Suppressor macrophage (primary cell): ENCODE data around the gene CCDC78.

Source experiments
- DNase-seq, 4 experiments: peaks; one replicate each; pipeline ENCODE4 v3.0.0-alpha.2; 2020 to 2022

The CCDC78 gene

DNA sequence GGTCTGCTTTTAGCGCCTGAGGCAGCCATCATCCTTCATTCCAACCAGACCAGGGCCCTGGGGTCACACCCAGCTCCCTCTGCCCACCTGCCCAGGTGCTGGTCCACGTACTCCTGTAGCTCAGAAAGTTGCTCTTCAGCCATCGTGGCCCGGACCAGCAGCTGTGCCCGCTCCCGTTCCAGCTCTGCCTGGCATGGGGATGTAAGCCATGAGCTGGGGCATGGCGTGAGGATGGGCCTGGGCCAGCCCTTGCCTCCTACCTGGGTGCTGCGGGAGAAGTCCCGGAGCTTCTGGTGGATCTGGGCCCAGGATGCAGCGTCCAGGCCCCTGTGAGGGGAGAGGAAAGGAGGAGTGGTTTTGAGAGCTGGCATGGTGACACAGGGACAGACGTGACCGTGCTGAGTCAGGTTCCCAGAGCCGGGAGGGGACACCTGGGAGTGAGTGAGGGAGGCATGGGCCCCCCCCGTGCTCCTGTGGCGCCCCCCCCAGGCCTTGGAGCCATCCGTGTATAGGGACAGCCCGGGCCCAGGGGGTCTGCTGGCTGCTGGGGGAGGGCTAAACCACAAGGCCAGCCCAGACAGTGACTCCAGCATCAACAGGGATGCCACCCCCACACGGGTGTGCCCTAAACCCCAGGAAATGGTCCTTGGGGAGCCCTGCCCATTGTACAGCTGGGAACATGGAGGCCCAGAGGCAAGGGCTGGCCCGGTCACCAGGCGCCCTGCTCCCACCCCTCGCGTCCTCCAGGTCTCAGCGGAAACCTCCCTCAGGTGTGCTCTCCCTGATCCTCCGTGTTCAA is 3.2 kb downstream of the CCDC78 start:
- no peak for DNase-seq

DNA sequence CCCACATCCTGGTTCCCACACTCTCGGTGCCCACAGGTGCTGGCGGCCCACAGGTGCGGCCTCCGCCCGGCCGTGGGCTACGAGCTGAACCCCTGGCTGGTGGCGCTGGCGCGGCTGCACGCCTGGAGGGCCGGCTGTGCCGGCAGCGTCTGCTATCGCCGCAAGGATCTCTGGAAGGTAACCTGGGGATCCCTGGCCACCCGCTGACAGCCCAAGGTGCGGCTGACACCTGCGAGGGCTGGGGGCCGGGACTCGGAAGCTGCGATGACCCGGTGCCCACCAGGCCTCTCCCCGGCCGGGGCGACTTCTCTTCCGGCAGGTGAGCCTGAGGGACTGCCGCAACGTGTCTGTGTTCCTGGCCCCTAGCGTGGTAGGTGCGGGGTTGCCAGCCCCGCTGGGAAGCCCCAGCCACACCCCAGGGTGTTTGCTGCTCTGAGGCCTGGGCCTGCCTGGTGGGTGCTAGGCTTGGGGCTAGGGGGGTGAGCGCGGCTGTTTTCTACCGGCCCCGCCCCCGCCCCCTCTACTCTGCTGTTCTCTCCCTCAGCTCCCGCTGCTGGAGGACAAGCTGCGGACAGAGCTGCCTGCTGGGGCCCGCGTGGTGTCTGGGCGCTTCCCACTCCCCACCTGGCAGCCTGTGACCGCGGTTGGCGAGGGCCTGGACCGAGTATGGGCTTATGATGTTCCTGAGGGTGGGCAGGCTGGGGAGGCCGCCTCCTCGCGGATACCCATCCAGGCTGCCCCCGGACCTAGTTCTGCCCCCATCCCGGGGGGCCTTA is 4.3 kb downstream of the CCDC78 start:
- DNase-seq: no peak

DNA sequence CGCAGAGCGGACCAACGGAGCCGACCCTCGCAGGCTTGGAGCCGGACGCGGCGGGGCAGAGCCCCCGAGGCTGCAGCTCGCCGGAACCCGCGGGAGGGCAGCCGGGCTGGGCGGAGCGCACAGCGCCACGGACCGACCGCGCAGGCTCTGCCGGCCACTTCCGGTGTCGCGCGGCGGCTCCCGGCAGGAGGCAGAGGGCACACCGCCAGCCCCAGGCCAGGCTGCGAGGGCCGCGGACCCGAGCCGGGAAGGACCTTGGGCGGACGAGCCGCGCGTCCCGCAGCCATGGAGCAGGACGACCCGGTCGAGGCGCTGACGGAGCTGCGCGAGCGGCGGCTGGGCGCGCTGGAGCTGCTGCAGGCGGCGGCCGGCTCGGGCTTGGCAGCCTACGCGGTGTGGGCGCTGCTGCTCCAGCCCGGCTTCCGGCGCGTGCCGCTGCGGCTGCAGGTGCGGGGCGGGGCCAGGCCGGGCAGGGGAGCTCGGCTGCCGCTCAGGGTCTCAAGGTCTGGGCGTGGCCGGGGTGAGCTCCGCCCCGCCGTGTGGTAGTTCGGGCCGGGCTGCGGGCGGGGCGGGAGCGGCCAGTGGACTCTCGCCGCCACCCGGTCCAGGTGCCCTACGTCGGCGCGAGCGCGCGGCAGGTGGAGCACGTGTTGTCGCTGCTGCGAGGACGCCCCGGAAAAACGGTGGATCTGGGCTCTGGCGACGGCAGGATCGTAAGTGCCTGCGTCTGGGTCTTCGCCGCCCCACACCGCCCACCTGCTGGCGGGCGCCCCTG is 5.1 kb downstream of the CCDC78 start, which contains the start of gene ANTKMT:
Gene ANTKMT (plus strand): TSS at position 157 of the 775 bp plus-strand sequence. CDS start 129 bp downstream, at position 286.
- DNase-seq: peak; percentile 75 to 92 (median 84)

DNA sequence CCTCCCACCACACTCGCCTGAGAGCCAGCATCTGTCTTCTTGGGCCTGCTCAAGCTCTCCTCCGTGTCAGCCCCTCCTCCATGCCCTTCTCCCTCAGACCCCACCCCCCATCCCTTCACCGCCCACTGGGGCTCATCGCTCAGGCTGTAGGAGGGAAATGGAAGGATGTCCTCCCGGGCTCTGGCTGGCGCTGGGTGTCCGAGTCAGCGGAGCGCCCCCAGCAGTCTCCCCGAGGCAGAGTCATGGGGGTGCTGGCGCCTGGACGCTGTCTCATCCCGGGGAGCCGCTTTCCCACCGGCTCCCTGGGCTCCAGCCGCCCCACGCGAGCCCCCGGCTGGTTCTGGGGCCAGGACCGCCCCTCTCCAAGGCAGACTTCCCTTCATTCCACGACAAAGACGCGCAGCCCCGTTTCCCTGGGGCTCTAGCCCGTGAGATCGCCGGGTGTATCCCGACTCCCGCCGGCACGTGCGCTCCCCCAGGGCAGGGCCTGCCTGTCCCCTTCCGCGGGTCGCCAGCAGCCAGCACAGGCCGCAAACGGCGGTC is 5.7 kb downstream of the CCDC78 start:
- DNase-seq: peak; percentile 46 to 75 (median 60)

DNA sequence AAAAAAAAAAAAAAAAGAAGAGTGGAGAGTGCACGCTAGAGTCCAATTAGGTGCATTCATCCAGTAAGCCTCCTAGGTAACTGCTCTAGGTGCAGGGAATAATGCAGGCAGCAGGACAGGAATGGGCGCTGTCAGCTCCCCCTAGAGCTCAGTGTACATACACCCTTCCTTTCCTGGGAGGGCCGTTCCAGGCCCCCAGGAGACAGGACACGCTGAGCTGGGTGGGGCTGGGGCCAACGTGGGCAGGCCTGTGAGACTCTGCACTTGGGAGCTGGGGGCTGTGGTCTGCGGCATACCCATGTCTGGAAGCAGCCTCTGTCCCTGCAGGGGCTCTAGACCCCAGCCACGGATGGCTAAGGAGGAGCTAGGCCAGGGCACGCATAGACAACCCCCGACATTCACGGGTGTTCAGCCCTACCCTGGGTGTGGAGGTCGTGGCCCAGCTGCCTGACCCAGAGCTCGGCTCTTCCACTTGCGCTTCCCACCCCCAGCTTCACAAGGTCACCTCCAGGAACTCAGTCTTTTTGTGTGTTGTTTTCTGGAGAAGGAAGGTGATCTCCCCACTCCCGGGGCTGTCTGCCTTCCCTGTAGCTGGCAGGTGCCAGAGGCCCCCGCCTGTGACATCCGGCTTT is 6.3 kb downstream of the CCDC78 start:
- DNase-seq: no peak

DNA sequence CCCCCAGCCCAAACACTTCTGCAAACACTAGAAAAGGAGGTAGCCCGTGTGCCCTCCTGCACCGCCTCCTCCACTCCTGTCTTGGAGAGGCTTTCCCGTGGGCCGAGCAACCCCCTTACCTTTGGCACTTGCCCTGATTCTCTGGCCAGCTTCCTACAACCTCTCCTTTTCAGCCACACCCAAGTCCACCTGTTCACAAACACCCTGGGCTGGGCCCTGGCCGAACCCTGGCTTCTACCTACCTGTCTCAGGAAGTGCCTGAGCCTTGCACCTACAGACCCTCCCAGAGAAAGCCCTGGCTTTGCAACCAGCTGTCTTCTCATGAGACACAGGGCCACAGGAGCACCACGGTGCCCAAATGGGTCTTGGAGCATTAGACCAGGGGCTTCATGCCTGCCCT is 7.3 kb downstream of the CCDC78 start:
- DNase-seq: no peak

GRCh38 chr16:718389-718788 is 7.9 kb downstream of the CCDC78 start:
- DNase-seq: no peak

DNA sequence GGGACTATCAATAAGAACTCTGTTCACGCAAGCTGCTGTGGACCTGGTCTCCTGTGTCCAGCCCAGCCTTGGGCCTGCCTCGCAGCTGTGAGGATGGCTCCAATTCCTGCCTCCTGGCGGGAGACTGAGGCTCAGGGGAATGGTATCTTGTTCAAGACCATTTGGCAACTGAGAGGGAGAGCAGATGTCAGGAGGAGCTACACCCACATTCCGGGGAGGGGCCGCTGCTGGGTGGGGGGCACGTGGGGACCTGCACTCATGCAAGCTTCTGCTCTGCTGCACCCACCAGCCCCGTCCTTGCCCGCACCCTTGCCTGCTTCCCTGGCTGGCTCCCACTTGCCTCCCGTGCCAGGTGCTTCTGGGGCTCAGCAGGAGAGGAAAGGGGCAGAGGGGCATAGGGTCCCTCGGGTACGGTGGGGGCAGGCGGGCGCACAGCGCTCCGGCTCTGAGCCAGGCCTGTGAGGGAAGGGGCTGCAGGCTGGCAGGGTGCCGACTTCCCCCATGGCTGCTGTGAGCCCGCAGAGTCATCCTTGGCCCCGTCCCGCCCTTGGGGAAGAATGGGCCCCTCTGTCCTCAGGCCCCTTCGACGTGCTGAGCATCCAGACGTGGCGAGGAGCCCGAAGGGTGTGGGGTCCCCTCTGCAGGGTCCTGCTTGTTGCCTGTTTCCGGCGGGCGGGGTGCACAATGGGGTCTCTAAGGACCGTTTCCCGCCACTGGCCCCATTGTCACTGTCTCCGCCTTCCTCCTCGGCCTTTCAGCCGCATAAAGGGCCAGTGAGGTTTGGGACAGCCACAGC is 8.6 kb downstream of the CCDC78 start:
- DNase-seq: no peak

GRCh38 chr16:716768-717325 is 9.4 kb downstream of the CCDC78 start:
- DNase-seq: no peak

- DNase-seq: no peak
Measured at GRCh38 chr16:716200-716568, 10.1 kb downstream of the CCDC78 start.

DNA sequence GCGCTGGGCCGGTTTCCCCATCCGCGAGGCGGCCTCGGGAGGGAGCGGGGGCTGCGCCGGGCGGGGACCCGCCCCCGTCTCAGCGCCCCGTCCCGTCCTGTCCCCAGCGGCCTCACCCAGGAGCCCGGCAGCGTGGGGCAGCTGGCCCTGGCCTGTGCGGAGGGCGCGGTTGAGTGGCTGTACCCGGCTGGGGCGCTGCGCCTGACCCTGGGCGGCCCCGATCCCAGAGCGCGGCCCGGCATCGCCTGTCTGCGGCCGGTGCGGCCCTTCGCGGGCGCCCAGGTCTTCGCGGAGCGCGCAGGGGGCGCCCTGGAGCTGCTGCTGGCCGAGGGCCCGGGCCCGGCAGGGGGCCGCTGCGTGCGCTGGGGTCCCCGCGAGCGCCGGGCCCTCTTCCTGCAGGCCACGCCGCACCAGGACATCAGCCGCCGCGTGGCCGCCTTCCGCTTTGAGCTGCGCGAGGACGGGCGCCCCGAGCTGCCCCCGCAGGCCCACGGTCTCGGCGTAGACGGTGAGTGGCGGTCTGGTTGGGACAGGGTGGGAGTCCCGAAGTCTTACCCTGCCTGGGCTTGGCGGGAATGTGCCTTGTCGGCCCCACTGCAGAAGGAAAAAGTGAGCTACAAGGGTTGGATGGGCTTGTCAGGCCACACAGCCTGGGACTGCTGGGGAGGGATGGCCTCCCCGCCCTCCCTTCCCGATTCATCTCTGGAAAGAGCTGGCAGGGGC is 10.6 kb downstream of the CCDC78 start:
- peak in 3 of 4 experiments; percentile 11 to 57 (median 36) for DNase-seq

GRCh38 chr16:714558-715476 is 11.4 kb downstream of the CCDC78 start, which contains the start of gene METRN:
Gene METRN, plus strand, starts transcription at chr16:715118. Its CDS starts 172 bp downstream, at chr16:715290.
- peak; percentile 88 to 97 (median 93) for DNase-seq

DNA sequence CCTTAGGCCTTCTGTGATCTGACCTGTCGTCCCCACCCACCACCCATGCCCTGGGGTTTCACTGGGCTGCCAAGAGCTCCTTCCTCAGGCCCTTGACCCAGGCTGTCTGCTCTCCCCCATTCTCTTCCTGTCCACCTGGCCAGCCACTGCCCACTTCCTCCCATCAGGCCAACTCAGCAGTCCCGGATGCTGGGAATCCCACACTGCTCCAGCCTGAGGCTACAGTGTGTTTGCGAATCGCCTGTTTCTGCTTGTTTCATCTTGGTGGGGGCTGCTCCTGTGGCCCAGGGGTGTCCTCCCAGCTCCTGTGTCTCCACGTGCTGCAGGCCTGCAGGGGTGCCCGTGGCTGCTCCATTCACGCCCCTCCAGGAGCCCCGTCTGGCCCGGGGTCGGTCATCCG is 12.2 kb downstream of the CCDC78 start:
- DNase-seq: no peak

DNA sequence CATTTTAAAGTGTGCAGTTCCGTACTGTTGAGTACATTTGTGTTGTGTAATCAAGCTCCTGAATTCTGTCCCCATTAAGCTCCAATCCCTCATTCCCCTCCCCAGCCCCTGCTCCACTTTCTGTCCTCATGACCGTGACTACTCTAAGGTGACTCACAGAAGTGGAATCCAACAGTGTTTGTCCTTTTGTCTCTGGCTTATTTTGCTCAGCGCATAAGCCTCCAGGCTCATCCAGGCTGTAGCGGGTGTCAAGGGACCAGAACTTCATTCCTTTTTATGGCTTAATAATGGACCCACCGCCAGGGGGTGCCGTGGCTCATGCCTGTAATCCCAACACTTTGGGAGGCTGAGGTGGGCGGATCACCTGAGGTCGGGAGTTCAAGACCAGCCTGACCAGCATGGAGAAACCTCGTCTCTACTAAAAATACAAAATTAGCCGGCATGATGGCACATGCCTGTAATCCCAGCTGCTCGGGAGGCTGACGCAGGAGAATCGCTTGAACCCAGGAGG is 13.4 kb downstream of the CCDC78 start:
- peak; percentile 61 to 82 (median 72) for DNase-seq

- peak; percentile 80 to 93 (median 89) for DNase-seq
Measured at GRCh38 chr16:711548-712320, 14.5 kb downstream of the CCDC78 start.

- no peak for DNase-seq
Measured at GRCh38 chr16:711084-711483, 15.2 kb downstream of the CCDC78 start.

GRCh38 chr16:710500-711075 is 15.7 kb downstream of the CCDC78 start:
- DNase-seq: no peak
